SK-N-SH treated with all-trans-retinoic acid at 6 μM for 48 hours (cell line): ENCODE data around the gene RAB44.
A peak's percentile ranks its signal among the peaks of the same experiment; 100 is the strongest.

Experiments used
- ATAC-seq: fragments of 200-7000 bp; cut with Tn5 transposase; 3 replicates; pipeline ENCODE4 v1.9.1; 2020; ENCODE audit warnings: mild to moderate bottlenecking, moderate library complexity
- ARNTL ChIP-seq: fragments of 450-650 bp; formaldehyde crosslinking; IDR thresholded peaks from 2 replicates; pipeline ENCODE4 v1.5.0; 2020; ENCODE audit warnings: low read depth, mild to moderate bottlenecking, moderate library complexity, borderline replicate concordance
- BACH2 ChIP-seq: fragments of 250-450 bp; sonication (Bioruptor Pico); IDR thresholded peaks from 2 replicates; pipeline ENCODE4 v1.9.0; 2021; ENCODE audit warnings: mild to moderate bottlenecking, borderline replicate concordance
- CREB5 ChIP-seq: fragments of 250-450 bp; sonication (Bioruptor Pico); IDR thresholded peaks from 2 replicates; pipeline ENCODE4 v1.5.1; 2020; ENCODE audit warnings: low read depth, mild to moderate bottlenecking, moderate library complexity
- ESRRG ChIP-seq: fragments of 250-450 bp; sonication (Bioruptor Pico); IDR thresholded peaks from 2 replicates; pipeline ENCODE4 v1.6.1; 2021; ENCODE audit warnings: mild to moderate bottlenecking
- ISL1 ChIP-seq: fragments of 250-450 bp; sonication (Bioruptor Pico); IDR thresholded peaks from 2 replicates; pipeline ENCODE4 v2.1.2; 2022; ENCODE audit warnings: mild to moderate bottlenecking, moderate library complexity
- OSR1 ChIP-seq: fragments of 250-450 bp; sonication (Bioruptor Pico); IDR thresholded peaks from 2 replicates; pipeline ENCODE4 v1.8.0; 2022; ENCODE audit warnings: moderate library complexity, mild to moderate bottlenecking, inconsistent platforms
- PATZ1 ChIP-seq: fragments of 250-450 bp; sonication (Bioruptor Pico); IDR thresholded peaks from 2 replicates; pipeline ENCODE4 v1.8.0; 2020; ENCODE audit warnings: mild to moderate bottlenecking, moderate library complexity, borderline replicate concordance
- POU6F1 ChIP-seq: fragments of 250-450 bp; sonication (Bioruptor Pico); IDR thresholded peaks from 2 replicates; pipeline ENCODE4 v1.8.0; 2021; ENCODE audit warnings: low read depth, mild to moderate bottlenecking, moderate library complexity, borderline replicate concordance
- PPARA ChIP-seq: fragments of 250-450 bp; sonication (Bioruptor Pico); IDR thresholded peaks from 2 replicates; pipeline ENCODE4 v1.5.0; 2020; ENCODE audit warnings: mild to moderate bottlenecking, borderline replicate concordance
- RARB ChIP-seq: fragments of 250-450 bp; sonication (Bioruptor Pico); IDR thresholded peaks from 2 replicates; pipeline ENCODE4 v1.8.0; 2021; ENCODE audit warnings: mild to moderate bottlenecking, moderate library complexity
- SNAI2 ChIP-seq: fragments of 250-450 bp; sonication (Bioruptor Pico); IDR thresholded peaks from 2 replicates; pipeline ENCODE4 v1.5.0; 2020; ENCODE audit warnings: mild to moderate bottlenecking, moderate library complexity
- TCF4 ChIP-seq: fragments of 250-450 bp; sonication (Bioruptor Pico); IDR thresholded peaks from 2 replicates; pipeline ENCODE4 v1.8.0; 2021; ENCODE audit warnings: mild to moderate bottlenecking, moderate library complexity, borderline replicate concordance
- ZC3H10 ChIP-seq: fragments of 250-450 bp; sonication (Bioruptor Pico); IDR thresholded peaks from 2 replicates; pipeline ENCODE4 v1.5.1; 2021; ENCODE audit warnings: mild to moderate bottlenecking, moderate library complexity
- ZFP3 ChIP-seq: fragments of 250-450 bp; sonication (Bioruptor Pico); IDR thresholded peaks from 2 replicates; pipeline ENCODE4 v1.5.0; 2020; ENCODE audit warnings: mild to moderate bottlenecking, moderate library complexity
- ZFP30 ChIP-seq: fragments of 450-650 bp; formaldehyde crosslinking; IDR thresholded peaks from 2 replicates; pipeline ENCODE4 v1.5.0; 2022; ENCODE audit warnings: mild to moderate bottlenecking, moderate library complexity
- ZNF565 ChIP-seq: fragments of 450-650 bp; formaldehyde crosslinking; conservative IDR thresholded peaks from 2 replicates; pipeline ENCODE4 v1.5.0; 2020; ENCODE audit warnings: low read depth, mild to moderate bottlenecking, moderate library complexity
- ZNF70 ChIP-seq: fragments of 450-650 bp; formaldehyde crosslinking; IDR thresholded peaks from 2 replicates; pipeline ENCODE4 v1.5.0; 2020; ENCODE audit warnings: mild to moderate bottlenecking, moderate library complexity
- TF ChIP-seq, protein P1 (sequence below): fragments of 250-450 bp; sonication (Bioruptor Pico); IDR thresholded peaks from 2 replicates; pipeline ENCODE4 v1.5.1; 2021; ENCODE audit warnings: mild to moderate bottlenecking, moderate library complexity
- TF ChIP-seq, protein P2 (sequence below): fragments of 250-450 bp; sonication (Bioruptor Pico); IDR thresholded peaks from 2 replicates; pipeline ENCODE4 v1.5.0; 2020; ENCODE audit warnings: mild to moderate bottlenecking, moderate library complexity

The RAB44 gene

DNA sequence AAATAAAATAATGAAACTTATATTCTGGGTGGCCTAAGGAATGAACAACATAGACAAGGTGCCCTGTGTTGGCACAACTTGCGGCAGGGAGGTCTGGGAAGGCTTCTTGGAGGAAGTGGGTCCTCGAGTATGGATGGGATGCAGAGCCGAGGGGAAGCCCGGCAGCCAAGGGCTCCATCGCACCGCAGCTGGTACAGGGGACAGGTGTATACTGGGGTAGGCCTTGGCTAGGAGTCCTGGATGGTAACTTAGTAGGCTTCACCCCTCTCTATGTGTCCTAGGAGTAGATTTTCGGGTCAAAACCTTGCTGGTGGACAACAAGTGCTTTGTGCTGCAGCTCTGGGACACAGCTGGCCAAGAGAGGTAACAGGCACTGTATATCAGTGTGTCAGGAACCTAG, 28.0 kb downstream of the RAB44 start:
- TF ChIP-seq, protein P1, sequence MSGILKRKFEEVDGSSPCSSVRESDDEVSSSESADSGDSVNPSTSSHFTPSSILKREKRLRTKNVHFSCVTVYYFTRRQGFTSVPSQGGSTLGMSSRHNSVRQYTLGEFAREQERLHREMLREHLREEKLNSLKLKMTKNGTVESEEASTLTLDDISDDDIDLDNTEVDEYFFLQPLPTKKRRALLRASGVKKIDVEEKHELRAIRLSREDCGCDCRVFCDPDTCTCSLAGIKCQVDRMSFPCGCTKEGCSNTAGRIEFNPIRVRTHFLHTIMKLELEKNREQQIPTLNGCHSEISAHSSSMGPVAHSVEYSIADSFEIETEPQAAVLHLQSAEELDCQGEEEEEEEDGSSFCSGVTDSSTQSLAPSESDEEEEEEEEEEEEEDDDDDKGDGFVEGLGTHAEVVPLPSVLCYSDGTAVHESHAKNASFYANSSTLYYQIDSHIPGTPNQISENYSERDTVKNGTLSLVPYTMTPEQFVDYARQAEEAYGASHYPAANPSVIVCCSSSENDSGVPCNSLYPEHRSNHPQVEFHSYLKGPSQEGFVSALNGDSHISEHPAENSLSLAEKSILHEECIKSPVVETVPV (CRISPR knock-in tag): no peak
- no peak for TF ChIP-seq ZNF565 (CRISPR knock-in tag)
- TF ChIP-seq SNAI2: no peak
- no peak for TF ChIP-seq ZNF70
- no peak for TF ChIP-seq BACH2
- TF ChIP-seq OSR1 (CRISPR knock-in tag): no peak
- no peak for TF ChIP-seq ARNTL
- no peak for TF ChIP-seq ISL1 (CRISPR knock-in tag)
- TF ChIP-seq POU6F1: no peak
- TF ChIP-seq TCF4 (CRISPR knock-in tag): no peak
- no peak for TF ChIP-seq ZFP3
- TF ChIP-seq, protein P2, sequence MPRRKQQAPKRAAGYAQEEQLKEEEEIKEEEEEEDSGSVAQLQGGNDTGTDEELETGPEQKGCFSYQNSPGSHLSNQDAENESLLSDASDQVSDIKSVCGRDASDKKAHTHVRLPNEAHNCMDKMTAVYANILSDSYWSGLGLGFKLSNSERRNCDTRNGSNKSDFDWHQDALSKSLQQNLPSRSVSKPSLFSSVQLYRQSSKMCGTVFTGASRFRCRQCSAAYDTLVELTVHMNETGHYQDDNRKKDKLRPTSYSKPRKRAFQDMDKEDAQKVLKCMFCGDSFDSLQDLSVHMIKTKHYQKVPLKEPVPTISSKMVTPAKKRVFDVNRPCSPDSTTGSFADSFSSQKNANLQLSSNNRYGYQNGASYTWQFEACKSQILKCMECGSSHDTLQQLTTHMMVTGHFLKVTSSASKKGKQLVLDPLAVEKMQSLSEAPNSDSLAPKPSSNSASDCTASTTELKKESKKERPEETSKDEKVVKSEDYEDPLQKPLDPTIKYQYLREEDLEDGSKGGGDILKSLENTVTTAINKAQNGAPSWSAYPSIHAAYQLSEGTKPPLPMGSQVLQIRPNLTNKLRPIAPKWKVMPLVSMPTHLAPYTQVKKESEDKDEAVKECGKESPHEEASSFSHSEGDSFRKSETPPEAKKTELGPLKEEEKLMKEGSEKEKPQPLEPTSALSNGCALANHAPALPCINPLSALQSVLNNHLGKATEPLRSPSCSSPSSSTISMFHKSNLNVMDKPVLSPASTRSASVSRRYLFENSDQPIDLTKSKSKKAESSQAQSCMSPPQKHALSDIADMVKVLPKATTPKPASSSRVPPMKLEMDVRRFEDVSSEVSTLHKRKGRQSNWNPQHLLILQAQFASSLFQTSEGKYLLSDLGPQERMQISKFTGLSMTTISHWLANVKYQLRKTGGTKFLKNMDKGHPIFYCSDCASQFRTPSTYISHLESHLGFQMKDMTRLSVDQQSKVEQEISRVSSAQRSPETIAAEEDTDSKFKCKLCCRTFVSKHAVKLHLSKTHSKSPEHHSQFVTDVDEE (CRISPR knock-in tag): no peak
- no peak for TF ChIP-seq PATZ1 (CRISPR knock-in tag)
- no peak for TF ChIP-seq RARB
- TF ChIP-seq ZFP30: no peak
- TF ChIP-seq ZC3H10: no peak
- no peak for TF ChIP-seq ESRRG (CRISPR knock-in tag)
- no peak for ATAC-seq

- ATAC-seq: no peak
- no peak for TF ChIP-seq ZFP3
Observed at GRCh38 chr6:36727505-36728021, 29.9 kb downstream of the RAB44 start.

DNA sequence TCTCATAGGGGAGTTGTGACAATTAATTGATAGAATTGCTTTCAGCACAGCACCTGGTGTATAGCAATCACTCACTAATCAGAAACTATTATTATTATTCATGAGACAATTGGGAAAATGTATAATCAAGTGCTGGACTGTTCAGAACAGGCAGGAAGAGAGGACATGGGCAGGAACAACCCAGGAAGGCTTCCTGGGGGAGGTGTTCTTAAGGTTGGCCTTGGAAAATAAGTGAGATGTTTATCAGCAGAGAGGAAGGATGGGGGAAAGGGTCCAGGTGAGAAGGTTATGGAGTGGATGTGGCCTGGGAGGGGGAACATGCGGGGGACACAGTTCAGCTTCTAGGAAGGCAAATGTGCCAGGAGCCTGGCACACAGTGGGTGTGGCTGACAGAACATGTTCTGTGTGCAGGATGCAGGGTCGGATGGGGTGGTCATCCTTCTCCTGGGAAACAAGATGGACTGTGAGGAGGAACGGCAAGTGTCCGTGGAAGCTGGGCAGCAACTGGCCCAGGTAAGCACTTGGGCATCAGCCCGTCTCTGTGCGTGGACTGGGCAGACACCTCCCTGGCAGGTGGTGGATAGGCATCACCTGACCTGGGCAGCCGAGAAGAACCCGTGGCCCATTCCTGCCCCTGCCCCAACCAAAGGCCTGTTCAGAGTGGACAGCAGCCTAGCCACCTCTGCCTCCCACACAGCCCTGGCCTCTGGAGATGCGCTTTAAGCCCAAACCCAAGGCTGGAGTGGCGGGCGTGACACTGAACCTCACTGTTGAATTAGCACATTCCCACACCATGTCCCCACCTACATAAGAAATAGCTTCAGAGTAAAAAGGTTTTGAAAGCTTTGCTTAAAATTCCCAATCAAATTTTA, 30.9 kb downstream of the RAB44 start:
- no peak for TF ChIP-seq ZFP3
- TF ChIP-seq, protein P1 (CRISPR knock-in tag): no peak

DNA sequence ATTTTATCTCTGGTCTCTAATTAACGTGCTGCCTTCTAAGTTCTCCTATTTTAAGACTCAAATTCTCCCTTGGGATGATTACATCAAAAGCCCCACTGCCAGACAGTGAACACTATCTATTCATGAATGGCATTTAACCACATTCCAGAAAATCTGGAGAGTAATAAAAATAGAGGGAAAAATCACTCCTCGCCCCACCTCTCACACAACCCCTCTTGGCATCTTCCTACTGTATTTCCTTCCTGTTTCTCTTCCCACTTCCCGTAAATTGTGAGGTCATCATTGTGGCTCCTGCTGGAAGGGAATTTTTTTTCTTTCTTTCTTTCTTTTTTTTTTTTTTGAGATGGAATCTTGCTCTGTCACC, 31.5 kb downstream of the RAB44 start:
- no peak for ATAC-seq
- TF ChIP-seq, protein P1 (CRISPR knock-in tag): no peak
- no peak for TF ChIP-seq ZNF70
- TF ChIP-seq BACH2: no peak
- 0 out of 2 replicates have a peak, but pooled peaks have one; percentile 16 for TF ChIP-seq CREB5
- no peak for TF ChIP-seq PPARA (CRISPR knock-in tag)
- TF ChIP-seq ISL1 (CRISPR knock-in tag): peak; percentile 30
- no peak for TF ChIP-seq RARB

More for the DNA sequence above, 30.9 kb downstream of the RAB44 start:
- ATAC-seq: no peak
